HuH-7.5 (cell line): ENCODE results near the gene SDHAF3.
A peak's percentile ranks its signal among the peaks of the same experiment; 100 is the strongest.
"Not testable (repeated sequence)": the region's sequence is repeated elsewhere in the genome, so short reads cannot be mapped to it uniquely, and the experiment has no call there.

Experiments
- DNase-seq: peaks from one replicate; pipeline ENCODE4 v3.0.0; 2011; ENCODE audit warnings: low spot score

The SDHAF3 gene

DNA sequence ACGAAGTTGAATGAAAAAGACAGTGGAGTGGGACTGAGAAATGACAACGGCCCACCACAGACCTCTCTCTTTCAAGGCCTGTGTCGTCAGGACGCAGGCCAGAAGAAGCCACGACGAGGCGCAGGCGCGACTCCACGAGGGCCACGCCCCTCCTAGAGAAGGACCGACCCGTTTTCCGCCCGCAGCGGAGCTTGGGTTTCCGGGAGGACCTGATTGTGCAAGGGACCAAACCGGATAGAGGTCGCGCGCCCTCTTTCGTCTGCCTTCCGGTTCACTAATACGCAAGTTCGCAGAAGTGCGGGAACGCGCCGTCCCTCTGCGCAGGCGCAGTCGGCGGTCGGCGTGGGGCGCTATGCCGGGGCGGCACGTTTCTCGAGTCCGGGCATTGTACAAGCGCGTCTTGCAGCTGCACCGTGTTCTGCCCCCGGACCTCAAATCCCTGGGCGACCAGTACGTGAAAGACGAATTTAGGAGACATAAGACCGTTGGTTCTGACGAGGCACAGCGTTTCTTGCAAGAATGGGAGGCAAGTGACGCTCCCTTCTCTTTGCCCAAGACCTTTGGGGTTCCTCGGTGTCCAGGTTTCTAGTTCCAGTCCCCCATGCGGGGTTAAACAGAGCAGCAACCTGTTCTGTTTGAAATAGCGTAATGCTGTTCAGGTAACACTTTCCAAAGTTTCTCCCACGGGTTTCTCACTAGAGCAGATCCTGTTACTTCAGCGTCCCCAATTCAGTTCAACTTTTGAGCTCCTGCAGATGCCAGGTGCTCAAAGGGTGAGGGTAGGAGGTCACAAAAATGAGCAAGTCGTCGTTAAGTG lies at the start of gene SDHAF3:
SDHAF3 (plus strand) TSS at position 327 of the 817 bp plus-strand sequence; CDS start at position 353, 26 bp downstream.
- DNase-seq, result peak; percentile 78

DNA sequence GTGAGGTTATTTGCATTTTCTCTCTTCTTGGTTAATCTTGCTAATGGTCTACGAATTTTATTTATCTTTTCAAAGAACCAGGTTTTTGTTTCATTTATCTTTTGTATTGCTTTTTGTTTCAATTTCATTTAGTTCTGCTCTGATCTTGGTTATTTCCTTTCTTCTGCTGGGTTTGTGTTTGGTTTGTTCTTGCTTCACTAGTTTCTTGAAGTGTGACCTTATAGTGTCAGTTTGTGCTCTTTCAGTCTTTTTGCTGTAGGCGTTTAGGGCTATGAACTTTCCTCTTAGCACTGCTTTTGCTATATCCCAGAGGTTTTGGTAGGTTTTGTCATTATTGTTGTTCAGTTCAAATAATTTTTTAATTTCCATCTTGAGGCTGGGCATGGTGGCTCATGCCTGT lies 45.5 kb upstream of the SDHAF3 start:
- not testable (repeated sequence) for DNase-seq

DNA sequence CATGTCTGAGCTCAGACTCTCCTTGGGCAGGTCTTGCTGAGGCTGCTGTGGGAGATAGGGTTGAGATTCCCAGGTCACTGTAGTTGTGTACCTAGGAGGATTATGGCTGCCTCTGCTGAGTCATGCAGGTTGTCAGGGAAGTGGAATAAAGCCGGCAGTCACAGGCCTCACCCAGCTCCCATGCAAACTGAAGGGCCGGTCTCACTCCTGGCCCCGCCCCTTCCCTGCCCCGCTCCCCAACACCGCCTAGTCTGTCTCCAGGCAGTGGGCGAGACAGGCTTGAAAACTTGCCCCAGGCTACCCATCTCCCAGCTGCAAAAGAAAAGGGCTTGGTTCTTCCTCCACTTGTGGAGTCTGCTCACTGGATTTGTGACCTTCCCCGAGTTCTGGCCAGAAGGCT lies 41.6 kb upstream of the SDHAF3 start:
- no peak for DNase-seq

- DNase-seq, result no peak
These were observed 39.2 kb upstream of the SDHAF3 start for GRCh38 chr7:97078023-97078969.

DNA sequence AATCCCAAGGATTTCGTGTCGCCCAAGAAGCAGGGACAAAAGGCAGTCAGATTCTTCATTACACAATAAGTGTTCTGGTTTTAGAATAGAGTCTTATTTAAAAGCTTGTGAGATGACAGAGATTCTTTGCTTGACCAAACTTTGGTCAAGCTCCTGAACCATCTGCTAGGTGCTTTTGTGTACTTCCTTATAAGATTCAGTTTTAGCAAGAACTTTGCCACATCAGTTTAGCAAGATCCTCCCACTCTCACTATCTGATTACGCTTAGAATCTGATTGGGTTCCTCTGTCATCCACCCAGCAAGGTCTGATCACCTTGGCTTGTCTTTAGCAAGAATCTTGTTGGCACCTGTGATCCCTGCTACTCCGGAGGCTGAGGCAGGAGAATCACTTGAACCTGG lies 38.2 kb upstream of the SDHAF3 start:
- no peak for DNase-seq

GRCh38 chr7:97081521-97082300 lies 35.8 kb upstream of the SDHAF3 start:
- DNase-seq, result no peak

DNA sequence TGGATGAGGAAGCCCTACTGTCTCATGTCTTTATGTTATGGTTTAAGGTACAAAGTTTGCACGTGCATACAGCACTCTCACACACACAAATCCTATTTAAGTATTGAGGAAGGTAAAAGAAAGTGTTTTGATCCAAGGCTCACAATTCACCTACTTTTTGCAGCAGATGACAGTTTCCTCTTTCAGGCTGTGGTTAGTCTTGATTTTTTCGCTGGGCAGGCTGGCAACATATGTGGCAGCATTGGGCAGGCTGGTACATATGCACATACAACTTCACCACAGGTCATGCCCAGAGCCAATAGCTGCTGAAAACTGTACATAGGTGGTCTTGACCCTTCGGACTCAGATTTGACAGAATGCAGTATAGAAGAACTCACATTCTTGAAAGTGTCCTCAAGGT lies 29.1 kb upstream of the SDHAF3 start:
- DNase-seq, result no peak

DNA sequence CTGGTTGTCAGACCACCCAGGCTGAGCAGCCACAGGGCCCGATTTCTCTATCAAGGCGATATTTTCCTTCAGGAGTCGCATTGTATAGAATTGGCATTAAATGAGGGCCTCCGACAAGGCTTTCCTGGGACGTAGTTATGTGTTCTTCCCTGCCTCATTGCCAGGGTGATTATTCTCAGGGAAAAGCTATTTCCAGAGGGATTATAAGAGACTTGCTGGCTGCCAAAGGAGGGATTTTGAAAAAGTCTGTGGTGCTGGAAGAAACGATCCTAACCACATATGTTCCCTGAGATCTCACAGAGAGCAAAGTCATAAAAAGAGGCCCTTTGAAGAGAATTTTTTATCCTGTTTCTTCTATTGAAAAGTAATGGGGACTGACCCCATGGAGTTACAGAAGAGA lies 27.7 kb upstream of the SDHAF3 start:
- no peak for DNase-seq

- no peak for DNase-seq
These were observed 26.6 kb upstream of the SDHAF3 start for GRCh38 chr7:97090761-97091353.

- no peak for DNase-seq
These were observed 23.1 kb upstream of the SDHAF3 start for GRCh38 chr7:97094284-97094930.

GRCh38 chr7:97096037-97096436 lies 21.5 kb upstream of the SDHAF3 start:
- no peak for DNase-seq

- DNase-seq, result no peak
These were observed 20.8 kb upstream of the SDHAF3 start for GRCh38 chr7:97096661-97097060.

GRCh38 chr7:97104719-97105238 lies 12.7 kb upstream of the SDHAF3 start:
- DNase-seq, result peak; percentile 60

- no peak for DNase-seq
These were observed 10.2 kb upstream of the SDHAF3 start for GRCh38 chr7:97107192-97107800.

DNA sequence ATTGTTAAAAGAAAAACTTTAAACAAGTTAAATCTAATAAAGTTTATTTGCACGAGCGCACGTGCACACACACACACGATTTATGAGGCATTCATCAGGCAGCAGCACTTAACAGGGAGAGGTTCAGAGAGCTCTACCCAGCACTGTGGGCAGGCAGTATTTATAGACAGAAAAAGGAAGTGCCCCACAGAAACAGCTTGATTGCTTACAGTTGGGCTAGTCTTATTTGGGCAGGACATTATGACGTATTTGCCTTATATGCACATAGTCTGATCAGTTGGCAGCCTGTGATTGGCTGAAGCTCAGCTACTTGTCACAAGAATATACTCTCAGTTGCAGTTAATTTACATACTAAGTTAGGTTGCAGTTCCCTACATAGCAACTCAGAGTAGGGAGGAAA lies 1.2 kb upstream of the SDHAF3 start:
- DNase-seq, result no peak

- DNase-seq, result no peak
These were observed 495 bp upstream of the SDHAF3 start for GRCh38 chr7:97117035-97117371.

DNA sequence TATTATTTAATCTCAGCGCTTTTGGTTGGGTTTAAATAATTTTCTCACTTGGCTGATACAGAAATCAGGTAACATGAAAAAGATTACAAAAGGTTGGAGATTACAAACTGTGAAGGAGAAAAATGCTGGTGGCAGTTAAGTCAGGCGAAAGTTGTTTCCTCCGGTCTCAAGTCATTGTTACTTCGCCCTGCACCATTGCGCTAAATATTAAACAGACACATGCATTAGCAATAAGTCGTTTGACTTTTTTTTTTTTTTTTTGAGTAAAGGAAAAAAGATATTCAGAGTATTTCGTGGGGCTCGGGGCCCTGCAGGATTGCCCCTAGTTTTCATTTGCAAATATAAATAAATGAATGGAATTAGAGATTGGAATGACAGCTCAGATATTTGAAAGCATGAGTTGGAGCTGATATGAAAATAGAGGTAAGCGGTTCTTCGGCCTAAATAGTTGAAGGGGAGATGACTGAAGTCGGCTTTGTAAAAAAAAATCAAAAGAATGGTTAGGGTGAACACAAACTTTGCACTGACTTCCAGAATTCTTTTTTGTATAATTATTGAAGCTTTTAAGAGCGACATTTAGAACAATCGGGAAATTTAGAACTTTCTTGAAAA lies 914 bp downstream of the SDHAF3 start:
- no peak for DNase-seq

DNA sequence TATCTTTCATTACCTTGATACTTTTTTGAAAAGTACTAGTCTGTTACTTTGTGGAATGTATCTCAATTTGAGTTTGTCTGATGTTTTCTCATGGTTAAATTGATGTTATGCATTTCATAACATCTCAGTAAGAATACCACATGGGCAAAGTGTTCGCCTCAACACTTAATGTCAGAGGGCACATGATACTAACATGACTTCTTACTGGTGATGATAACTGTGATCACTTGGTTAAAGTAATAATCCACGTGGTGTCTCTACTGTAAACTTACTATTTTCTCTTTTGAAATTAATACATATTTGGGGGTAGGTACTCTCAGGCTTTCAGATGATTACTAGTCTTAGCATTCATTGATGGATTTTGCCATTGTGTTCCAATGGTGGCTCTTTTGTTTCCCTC lies 2.2 kb downstream of the SDHAF3 start:
- DNase-seq, result no peak

DNA sequence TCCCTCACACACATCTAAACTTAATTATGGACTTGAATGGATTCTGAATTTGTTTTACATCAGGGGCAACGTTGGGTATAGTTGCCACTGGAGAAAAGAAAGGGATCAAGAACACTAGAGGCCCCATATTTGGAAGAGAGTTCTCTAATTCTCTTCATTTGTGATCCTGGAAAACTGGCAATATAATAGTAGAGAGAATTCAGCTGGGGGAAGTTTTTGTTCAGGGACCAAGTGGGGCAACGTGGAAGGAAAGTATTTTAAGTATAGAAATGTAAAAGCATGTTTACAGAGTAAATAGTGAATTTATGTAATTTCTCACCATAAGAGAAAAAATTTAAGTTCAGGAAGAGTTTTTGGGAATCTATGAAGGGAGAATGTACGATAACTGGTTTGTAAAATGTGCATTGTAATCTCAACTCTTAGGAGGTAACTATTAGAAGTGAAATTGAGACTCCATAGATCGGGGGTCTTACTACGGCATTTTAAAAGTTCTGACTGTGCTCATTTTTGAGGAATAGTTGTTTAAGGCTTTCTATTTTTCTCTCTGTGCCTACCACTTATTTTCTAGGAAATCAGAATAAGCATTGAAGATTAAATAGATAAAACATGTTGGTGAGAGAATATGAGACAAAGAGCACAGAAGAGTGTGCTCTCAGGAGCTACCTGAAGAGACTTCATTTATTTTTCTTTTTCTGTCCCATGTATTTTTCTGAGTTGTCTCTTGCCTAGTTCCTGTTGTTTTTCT lies 3.4 kb downstream of the SDHAF3 start:
- DNase-seq, result no peak

- DNase-seq, result not testable (repeated sequence)
These were observed 5.6 kb downstream of the SDHAF3 start for GRCh38 chr7:97123115-97123514.
